SH-SY5Y (cell line): Measurements from ENCODE around the gene PRSS21.

Experiments used
- GATA2 ChIP-seq: IDR thresholded peaks from 2 replicates; pipeline ENCODE4 v1.6.1; 2011; ENCODE audit warnings: mild to moderate bottlenecking, low read depth, low read length
- GATA3 ChIP-seq: IDR thresholded peaks from 2 replicates; pipeline ENCODE4 v1.6.1; 2011; ENCODE audit warnings: low read depth, mild to moderate bottlenecking, low read length, moderate library complexity

- TF ChIP-seq GATA2 (no peak), GATA3 (no peak)
Measured at GRCh38 chr16:2808181-2808580, 8.9 kb upstream of the PRSS21 start.
